Smooth muscle cell (in vitro differentiated cells): ENCODE results near the gene CREBRF. TPM values are rescaled to one million over a fixed set of nuclear protein-coding genes. Genes with fewer than 3 reads are reported as not detected.

Experiments
- DNase-seq: peaks from one replicate; lab custom pipeline; 2025; ENCODE audit not compliant: unreplicated experiment; lab: John Stamatoyannopoulos, UW
- H2AFZ ChIP-seq: fragments of 200-600 bp; sonication (generic); 2 replicates; pipeline ENCODE4 v1.6.0; 2016; ENCODE audit warnings: antibody characterized with exemption, low read depth, mild to moderate bottlenecking
- H3F3A ChIP-seq: fragments of 200-600 bp; sonication (generic); 2 replicates; pipeline ENCODE4 v1.6.0; 2017; ENCODE audit warnings: antibody characterized with exemption, low read depth
- H3K27ac ChIP-seq: fragments of 200-600 bp; sonication (generic); 2 replicates; pipeline ENCODE4 v1.5.1; 2016; ENCODE audit warnings: low read depth, mild to moderate bottlenecking
- H3K27me3 ChIP-seq: fragments of 200-600 bp; sonication (generic); 2 replicates; pipeline ENCODE4 v1.6.1; 2016; ENCODE audit warnings: low read depth, mild to moderate bottlenecking
- H3K36me3 ChIP-seq: fragments of 200-600 bp; sonication (generic); 2 replicates; pipeline ENCODE4 v1.5.1; 2016; ENCODE audit warnings: low read depth
- H3K4me1 ChIP-seq: fragments of 200-600 bp; sonication (generic); 2 replicates; pipeline ENCODE4 v1.5.1; 2016; ENCODE audit warnings: low read depth
- H3K4me2 ChIP-seq: fragments of 200-600 bp; sonication (generic); 2 replicates; pipeline ENCODE4 v1.6.0; 2016; ENCODE audit warnings: mild to moderate bottlenecking
- H3K4me3 ChIP-seq: fragments of 200-600 bp; sonication (generic); 2 replicates; pipeline ENCODE4 v1.5.1; 2016; ENCODE audit warnings: mild to moderate bottlenecking
- H3K79me2 ChIP-seq: fragments of 200-600 bp; sonication (generic); 2 replicates; pipeline ENCODE4 v1.6.0; 2016; ENCODE audit warnings: low read depth, mild to moderate bottlenecking
- H3K9ac ChIP-seq: fragments of 200-600 bp; sonication (generic); 2 replicates; pipeline ENCODE4 v1.6.0; 2016; ENCODE audit warnings: low read depth
- H3K9me3 ChIP-seq: fragments of 200-600 bp; sonication (generic); replicated peaks from 2 replicates; pipeline ENCODE4 v1.5.1; 2016; ENCODE audit warnings: low read depth
- H4K20me1 ChIP-seq: fragments of 200-600 bp; sonication (generic); 2 replicates; pipeline ENCODE4 v1.6.0; 2016; ENCODE audit warnings: low read depth
- WGBS: methylation state at CpG from one replicate; pipeline ENCODE4 v1.1.7; 2016; ENCODE audit warnings: low lambda C conversion rate; 5-methylcytosine and 5-hydroxymethylcytosine counted together
- polyA plus RNA-seq: library from polyadenylated mRNA; unstranded; fragments of >200 nt; fragmentation: Nextera tagmentation; extraction: Ambion mirVana; gene quantifications from 2 replicates; pipeline ENCODE4 v1.2.1, GENCODE V29; 2016
- total RNA-seq: library from RNA; depleted of rRNA; stranded (reverse); fragments of >200 nt; gene quantifications from 2 replicates; pipeline ENCODE4 v1.2.3, GENCODE V29; 2014
- TF ChIP-seq, protein P1 (sequence below): fragments of 200-600 bp; sonication (generic); IDR thresholded peaks from 2 replicates; pipeline ENCODE4 v1.5.1; 2017; ENCODE audit warnings: borderline replicate concordance, mild to moderate bottlenecking, antibody characterized with exemption; ENCODE audit not compliant: insufficient read depth, poor library complexity, severe bottlenecking

Gene CREBRF
- total and polyA plus RNA-seq, 2 experiments from 2014 or later = 6.9 to 11.3 TPM

DNA sequence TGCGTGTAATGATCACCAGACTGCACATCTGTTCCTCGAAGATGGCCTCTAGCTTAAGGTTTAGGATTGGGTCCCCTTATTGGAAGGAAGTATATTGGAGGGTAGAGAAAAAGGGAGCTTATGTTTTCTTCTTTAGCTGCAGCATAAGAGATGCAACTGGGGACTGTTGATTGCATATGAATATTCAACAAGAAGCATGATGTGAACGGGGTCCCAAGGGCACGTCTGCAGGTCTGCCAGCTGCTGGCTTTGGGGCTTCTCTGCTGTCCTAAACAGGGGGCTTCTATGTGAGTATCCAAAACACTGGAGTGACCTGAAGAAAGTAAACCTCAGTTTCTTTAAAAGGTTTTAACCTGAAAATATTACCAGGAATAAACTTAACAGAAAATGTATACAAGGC lies 84.6 kb downstream of the CREBRF start:
- no peak overlapping the region for H3K4me2 ChIP-seq
- no peak for DNase-seq
- no peaks in the 10 kb centered on the region for H3K36me3 ChIP-seq
- H3K4me1 ChIP-seq = peaks cover 3% of the 10 kb centered on the region
- H3K79me2 ChIP-seq = no peaks in the 10 kb centered on the region
- H3F3A ChIP-seq = peaks cover 6% of the 10 kb centered on the region
- WGBS = 73% methylated on average over 4 of the region's 4 CpGs
- no peak overlapping the region for H3K9ac ChIP-seq
- no peaks in the 10 kb centered on the region for H3K9me3 ChIP-seq
- H2AFZ ChIP-seq = no peak overlapping the region
- H3K4me3 ChIP-seq = no peak overlapping the region
- no peaks in the 10 kb centered on the region for H4K20me1 ChIP-seq
- TF ChIP-seq, protein P1, sequence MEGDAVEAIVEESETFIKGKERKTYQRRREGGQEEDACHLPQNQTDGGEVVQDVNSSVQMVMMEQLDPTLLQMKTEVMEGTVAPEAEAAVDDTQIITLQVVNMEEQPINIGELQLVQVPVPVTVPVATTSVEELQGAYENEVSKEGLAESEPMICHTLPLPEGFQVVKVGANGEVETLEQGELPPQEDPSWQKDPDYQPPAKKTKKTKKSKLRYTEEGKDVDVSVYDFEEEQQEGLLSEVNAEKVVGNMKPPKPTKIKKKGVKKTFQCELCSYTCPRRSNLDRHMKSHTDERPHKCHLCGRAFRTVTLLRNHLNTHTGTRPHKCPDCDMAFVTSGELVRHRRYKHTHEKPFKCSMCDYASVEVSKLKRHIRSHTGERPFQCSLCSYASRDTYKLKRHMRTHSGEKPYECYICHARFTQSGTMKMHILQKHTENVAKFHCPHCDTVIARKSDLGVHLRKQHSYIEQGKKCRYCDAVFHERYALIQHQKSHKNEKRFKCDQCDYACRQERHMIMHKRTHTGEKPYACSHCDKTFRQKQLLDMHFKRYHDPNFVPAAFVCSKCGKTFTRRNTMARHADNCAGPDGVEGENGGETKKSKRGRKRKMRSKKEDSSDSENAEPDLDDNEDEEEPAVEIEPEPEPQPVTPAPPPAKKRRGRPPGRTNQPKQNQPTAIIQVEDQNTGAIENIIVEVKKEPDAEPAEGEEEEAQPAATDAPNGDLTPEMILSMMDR = no peak
- H3K27ac ChIP-seq = no peak overlapping the region
- no peaks in the 10 kb centered on the region for H3K27me3 ChIP-seq

DNA sequence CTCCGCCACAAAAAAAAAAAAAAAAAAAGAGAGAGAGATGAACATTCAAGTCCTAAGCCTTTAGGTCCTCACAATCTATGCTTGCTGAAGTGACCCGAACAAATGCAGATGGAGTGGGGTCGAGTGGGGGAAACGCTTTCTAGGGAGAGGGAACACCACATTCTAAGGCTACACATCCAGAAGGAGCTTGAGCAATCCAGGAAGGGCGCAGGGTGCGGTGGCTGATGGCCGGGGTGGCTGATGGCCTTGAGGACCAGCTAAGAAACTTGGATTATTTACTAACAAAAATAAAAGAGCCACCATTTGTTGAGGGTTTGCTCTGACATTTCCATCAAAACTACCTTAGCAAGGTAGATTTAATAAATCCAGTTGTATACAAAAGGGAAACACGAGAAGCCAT lies 87.4 kb downstream of the CREBRF start:
- Histone ChIP-seq H3K4me2 (peak overlapping the region; percentile 93), H2AFZ (peak overlapping the region; percentile 84), H3K27me3 (no peaks in the 10 kb centered on the region), H3K9me3 (no peaks in the 10 kb centered on the region), H3K4me1 (peaks cover 3% of the 10 kb centered on the region), H3K79me2 (no peaks in the 10 kb centered on the region), H3K4me3 (no peak overlapping the region), H4K20me1 (no peaks in the 10 kb centered on the region), H3K36me3 (no peaks in the 10 kb centered on the region), H3K27ac (peak overlapping the region; percentile 73), H3F3A (no peaks in the 10 kb centered on the region), H3K9ac (peak overlapping the region; percentile 69)
- DNase-seq = no peak
- TF ChIP-seq, protein P1 = no peak
- WGBS = 93% methylated on average over 8 of the region's 8 CpGs

DNA sequence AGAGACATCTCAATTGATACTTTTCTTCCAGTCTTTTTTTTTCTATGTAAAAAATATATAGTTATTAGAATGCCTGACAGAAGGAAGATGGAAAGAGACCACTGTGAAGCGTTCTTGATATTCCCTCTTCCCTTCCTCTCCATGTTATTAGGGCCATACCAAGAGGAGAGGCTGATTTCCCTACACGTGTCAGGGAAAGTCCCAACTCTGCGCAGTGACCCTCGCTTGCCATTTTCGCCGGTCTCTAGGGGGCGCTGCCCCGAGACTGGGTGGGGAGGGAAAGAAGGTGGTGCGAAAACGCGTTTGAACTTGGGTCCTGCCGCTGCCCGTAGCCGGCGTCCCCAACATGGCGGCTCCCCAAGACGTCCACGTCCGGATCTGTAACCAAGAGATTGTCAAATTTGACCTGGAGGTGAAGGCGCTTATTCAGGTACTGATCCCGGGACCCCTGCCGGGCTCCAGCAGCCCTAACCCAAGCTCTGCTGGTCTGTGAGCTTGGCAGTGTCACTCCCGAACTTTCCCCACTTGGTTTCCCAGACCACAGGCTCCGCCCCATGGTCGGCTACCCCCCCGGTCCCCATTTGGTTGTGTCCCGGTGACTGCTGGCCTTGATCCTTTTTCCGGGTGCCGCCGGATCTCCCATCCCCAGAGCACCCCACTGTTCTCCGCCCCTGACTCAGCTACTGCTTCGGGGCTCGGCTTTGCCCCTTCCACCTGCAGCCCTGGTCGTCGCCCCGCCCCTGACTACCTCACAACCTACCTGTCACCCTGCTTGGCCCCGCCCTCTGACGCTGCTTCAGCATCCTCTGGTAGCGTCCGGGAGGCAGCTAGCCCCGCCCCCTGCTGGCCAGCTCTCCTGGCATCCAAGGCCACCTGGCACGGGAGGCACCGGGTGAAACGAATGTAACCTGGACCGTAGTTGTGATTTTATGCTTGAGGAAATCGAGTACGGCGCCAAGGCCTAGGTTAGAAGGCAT lies 88.3 kb downstream of the CREBRF start, which contains the start of gene BNIP1:
Gene BNIP1 (plus strand): TSS at position 332 of the 977 bp plus-strand sequence. CDS start 15 bp downstream, at position 347.
- WGBS = 2% methylated on average over 48 of the region's 48 CpGs
- TF ChIP-seq, protein P1 = peak; percentile 89
- H3K9me3 ChIP-seq = no peaks in the 10 kb centered on the region

More for the DNA sequence above, 88.3 kb downstream of the CREBRF start, which contains the start of gene BNIP1:
- H3K79me2 ChIP-seq = no peaks in the 10 kb centered on the region
- H3K4me2 ChIP-seq = peak within 1 kb of the TSS; percentile 93
- DNase-seq = peak; percentile 89
- H3K4me1 ChIP-seq = peaks cover 3% of the 10 kb centered on the region
- H3K27ac ChIP-seq = peak within 1 kb of the TSS; percentile 73
- H4K20me1 ChIP-seq = no peaks in the 10 kb centered on the region
- H2AFZ ChIP-seq = peak within 1 kb of the TSS; percentile 84
- H3K27me3 ChIP-seq = no peaks in the 10 kb centered on the region
- H3K4me3 ChIP-seq = peak within 1 kb of the TSS; percentile 75
- H3K9ac ChIP-seq = peak within 1 kb of the TSS; percentile 91
- no peaks in the 10 kb centered on the region for H3K36me3 ChIP-seq
- no peaks in the 10 kb centered on the region for H3F3A ChIP-seq
